K562 (cell line): Measurements from ENCODE around the gene HSPA4. TPM values are rescaled to one million over a fixed set of nuclear protein-coding genes. Genes with fewer than 3 reads are reported as not detected.

ENCODE experiments used
- ATF7 ChIP-seq: fragments of 450-650 bp; IDR thresholded peaks from 2 replicates; pipeline ENCODE4 v1.7.1; 2014; ENCODE audit warnings: mild to moderate bottlenecking, moderate library complexity
- DIDO1 ChIP-seq: fragments of 450-650 bp; IDR thresholded peaks from 2 replicates; pipeline ENCODE4 v1.6.1; 2016; ENCODE audit warnings: low read depth, missing biosample characterization, missing genetic modification characterization
- EP400 ChIP-seq: fragments of 450-650 bp; IDR thresholded peaks from 2 replicates; pipeline ENCODE4 v1.6.1; 2017; ENCODE audit warnings: antibody characterized with exemption, mild to moderate bottlenecking, moderate library complexity
- FOS ChIP-seq: IDR thresholded peaks from 3 replicates; pipeline ENCODE4 v1.6.1; 2011; ENCODE audit not compliant: insufficient read length; ENCODE audit errors: extremely low read depth
- FOSL1 ChIP-seq: fragments of 200-800 bp; sonication (Bioruptor generic); conservative IDR thresholded peaks from 2 replicates; pipeline ENCODE4 v1.6.1; 2016; ENCODE audit warnings: missing genetic modification characterization, missing compliant biosample characterization
- ILF3 ChIP-seq: fragments of 450-650 bp; IDR thresholded peaks from 2 replicates; pipeline ENCODE4 v1.6.1; 2018; ENCODE audit warnings: antibody characterized with exemption, mild to moderate bottlenecking, moderate library complexity, borderline replicate concordance
- IRF2 ChIP-seq: sonication (generic); formaldehyde crosslinking; IDR thresholded peaks from 2 replicates; pipeline ENCODE4 v1.8.1; 2022; ENCODE audit warnings: mild to moderate bottlenecking, missing genetic modification reagents
- KAT8 ChIP-seq: fragments of 450-650 bp; IDR thresholded peaks from 2 replicates; pipeline ENCODE4 v1.6.1; 2016; ENCODE audit warnings: low read depth, mild to moderate bottlenecking
- NRF1 ChIP-seq, 2 experiments: fragments of 450-650 bp; IDR thresholded peaks in 1 of 2; conservative IDR thresholded peaks in 1 of 2; 2 replicates each; pipeline ENCODE4 v1.6.1; 2014; ENCODE audit warnings: mild to moderate bottlenecking in 2 of 2
- POLR2A ChIP-seq: fragments of 450-650 bp; conservative IDR thresholded peaks from 2 replicates; pipeline ENCODE4 v1.6.1; 2016
- SRSF3 ChIP-seq: fragments of 200-400 bp; formaldehyde crosslinking; IDR thresholded peaks from 2 replicates; pipeline ENCODE4 v1.6.1; 2016; ENCODE audit warnings: mild to moderate bottlenecking, low read length, moderate library complexity; ENCODE audit not compliant: insufficient read depth
- TAF7 ChIP-seq: fragments of 450-650 bp; IDR thresholded peaks from 2 replicates; pipeline ENCODE4 v1.6.1; 2016; ENCODE audit warnings: missing genetic modification characterization, missing compliant biosample characterization
- TRIM24 ChIP-seq, 2 experiments: fragments of 450-650 bp; IDR thresholded peaks; 2 replicates each; pipeline ENCODE4 v1.6.1; 2016
- TRIM28 ChIP-seq: fragments of 450-650 bp; IDR thresholded peaks from 2 replicates; pipeline ENCODE4 v1.6.1; 2017
- ZFX ChIP-seq: sonication (generic); formaldehyde crosslinking; IDR thresholded peaks from 2 replicates; pipeline ENCODE4 v1.8.0; 2022; ENCODE audit warnings: mild to moderate bottlenecking, missing genetic modification reagents, moderate library complexity
- ZNF217 ChIP-seq: sonication (generic); formaldehyde crosslinking; IDR thresholded peaks from 2 replicates; pipeline ENCODE4 v1.8.0; 2022; ENCODE audit warnings: mild to moderate bottlenecking, missing genetic modification reagents
- ZNF445 ChIP-seq: fragments of 250-450 bp; sonication (Bioruptor Pico); IDR thresholded peaks from 2 replicates; pipeline ENCODE4 v1.4.0; 2020; ENCODE audit warnings: low read depth, mild to moderate bottlenecking, moderate library complexity
- polyA plus RNA-seq, 8 experiments: library from polyadenylated mRNA; depleted of rRNA in 4 of 8; stranded (reverse) in 5 of 8; unstranded in 3 of 8; fragments of >200 nt; fragmentation: Nextera tagmentation in 2 of 8; fragmentation: Illumina TruSeq in 1 of 8; extraction: Ambion mirVana in 2 of 8; extraction: Trizol in 1 of 8; gene quantifications; 2 replicates each; pipeline versions ENCODE4 v1.2.1 to v1.2.3, GENCODE V29; 2011 to 2014; ENCODE audit warnings: inconsistent platforms in 1 of 8, missing spikeins in 1 of 8
- total RNA-seq, 7 experiments: library from RNA; depleted of rRNA in 6 of 7; stranded (reverse); fragments of >200 nt in 6 of 7; fragmentation: Illumina TruSeq in 2 of 7; extraction: Trizol in 2 of 7; gene quantifications; 2 replicates each; pipeline versions ENCODE4 v1.2.1 to v1.2.3, GENCODE V29; 2011 to 2021; ENCODE audit warnings: low replicate concordance in 1 of 7
- TF ChIP-seq, protein P1 (sequence below), 2 experiments: fragments of 450-650 bp in 1 of 2; sonication (generic) in 1 of 2; formaldehyde crosslinking in 1 of 2; IDR thresholded peaks in 1 of 2; conservative IDR thresholded peaks in 1 of 2; 2 replicates each; pipeline versions ENCODE4 v1.6.1 to v1.8.1; 2016 to 2023; ENCODE audit warnings: mild to moderate bottlenecking in 2 of 2, moderate library complexity in 2 of 2, inconsistent platforms in 1 of 2, missing genetic modification reagents in 1 of 2
- TF ChIP-seq, protein P2 (sequence below): fragments of 250-450 bp; sonication (Bioruptor Pico); IDR thresholded peaks from 2 replicates; pipeline ENCODE4 v1.5.0; 2021
- TF ChIP-seq, protein P3 (sequence below): IDR thresholded peaks from 2 replicates; pipeline ENCODE4 v1.6.1; 2014; ENCODE audit warnings: antibody characterized with exemption
- TF ChIP-seq, protein P4 (sequence below): sonication (generic); formaldehyde crosslinking; IDR thresholded peaks from 2 replicates; pipeline ENCODE4 v1.9.0; 2022; ENCODE audit warnings: mild to moderate bottlenecking, missing genetic modification reagents
- TF ChIP-seq, protein P5 (sequence below): fragments of 250-450 bp; sonication (Bioruptor Pico); IDR thresholded peaks from 2 replicates; pipeline ENCODE4 v1.9.0; 2021; ENCODE audit warnings: mild to moderate bottlenecking, inconsistent platforms
- TF ChIP-seq, protein P6 (sequence below): sonication (generic); formaldehyde crosslinking; IDR thresholded peaks from 2 replicates; pipeline ENCODE4 v1.8.1; 2023; ENCODE audit warnings: mild to moderate bottlenecking, missing genetic modification reagents

Gene HSPA4
- total and polyA plus RNA-seq, 9 of the 15 experiments (the other 6 are each of a cell fraction or from before 2014, with no cell fraction given), result 90.3 to 286 (median 148) TPM

DNA sequence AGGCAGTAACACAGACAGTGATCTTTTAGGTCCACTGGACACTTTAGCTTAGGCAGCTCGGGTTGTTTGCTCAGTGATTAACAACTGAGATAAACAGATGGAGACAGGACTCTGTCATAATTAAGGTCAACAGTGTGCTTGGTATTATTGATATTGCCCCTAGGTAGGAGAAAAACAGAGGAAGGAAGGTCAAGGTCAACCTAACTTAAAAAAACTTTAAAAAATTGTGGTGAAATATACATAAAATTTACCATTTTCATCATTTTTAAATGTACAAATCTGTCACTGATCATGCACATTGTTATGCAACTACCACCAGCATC is 2.1 kb upstream of the HSPA4 start (continued):
- TF ChIP-seq DIDO1 (tag), result no peak
- TF ChIP-seq SRSF3, result no peak
- TF ChIP-seq, protein P1, sequence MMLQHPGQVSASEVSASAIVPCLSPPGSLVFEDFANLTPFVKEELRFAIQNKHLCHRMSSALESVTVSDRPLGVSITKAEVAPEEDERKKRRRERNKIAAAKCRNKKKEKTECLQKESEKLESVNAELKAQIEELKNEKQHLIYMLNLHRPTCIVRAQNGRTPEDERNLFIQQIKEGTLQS (IDR thresholded peaks at IDR 0.05), result no peak
- TF ChIP-seq, protein P1 (CRISPR knock-in tag; conservative IDR thresholded peaks at IDR 0.05), result no peak
- TF ChIP-seq IRF2 (CRISPR knock-in tag), result no peak
- TF ChIP-seq, protein P2, sequence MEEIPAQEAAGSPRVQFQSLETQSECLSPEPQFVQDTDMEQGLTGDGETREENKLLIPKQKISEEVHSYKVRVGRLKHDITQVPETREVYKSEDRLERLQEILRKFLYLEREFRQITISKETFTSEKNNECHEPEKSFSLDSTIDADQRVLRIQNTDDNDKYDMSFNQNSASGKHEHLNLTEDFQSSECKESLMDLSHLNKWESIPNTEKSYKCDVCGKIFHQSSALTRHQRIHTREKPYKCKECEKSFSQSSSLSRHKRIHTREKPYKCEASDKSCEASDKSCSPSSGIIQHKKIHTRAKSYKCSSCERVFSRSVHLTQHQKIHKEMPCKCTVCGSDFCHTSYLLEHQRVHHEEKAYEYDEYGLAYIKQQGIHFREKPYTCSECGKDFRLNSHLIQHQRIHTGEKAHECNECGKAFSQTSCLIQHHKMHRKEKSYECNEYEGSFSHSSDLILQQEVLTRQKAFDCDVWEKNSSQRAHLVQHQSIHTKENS (CRISPR knock-in tag), result no peak
- no peak for TF ChIP-seq ZNF445 (CRISPR knock-in tag)
- TF ChIP-seq ZFX (CRISPR knock-in tag), result no peak
- no peak for TF ChIP-seq TAF7 (tag)
- TF ChIP-seq ATF7, result no peak
- TF ChIP-seq ZNF217 (CRISPR knock-in tag), result no peak
- no peak for TF ChIP-seq EP400
- TF ChIP-seq NRF1 (conservative IDR thresholded peaks at IDR 0.05 in 1 of 2, IDR thresholded peaks at IDR 0.05 in 1 of 2), result peak in 1 of 2 experiments; percentile 4; a peak in 1 of 4 replicates
- TF ChIP-seq TRIM24 (IDR thresholded peaks at IDR 0.05), result 0 out of 4 replicates have a peak, but pooled peaks of 1 of the 2 experiments have one; percentile 22
- TF ChIP-seq FOSL1 (tag), result peak; percentile 31; the same call in 1 of the 2 replicates
- TF ChIP-seq ILF3, result no peak
- TF ChIP-seq TRIM28, result no peak
- TF ChIP-seq, protein P3, sequence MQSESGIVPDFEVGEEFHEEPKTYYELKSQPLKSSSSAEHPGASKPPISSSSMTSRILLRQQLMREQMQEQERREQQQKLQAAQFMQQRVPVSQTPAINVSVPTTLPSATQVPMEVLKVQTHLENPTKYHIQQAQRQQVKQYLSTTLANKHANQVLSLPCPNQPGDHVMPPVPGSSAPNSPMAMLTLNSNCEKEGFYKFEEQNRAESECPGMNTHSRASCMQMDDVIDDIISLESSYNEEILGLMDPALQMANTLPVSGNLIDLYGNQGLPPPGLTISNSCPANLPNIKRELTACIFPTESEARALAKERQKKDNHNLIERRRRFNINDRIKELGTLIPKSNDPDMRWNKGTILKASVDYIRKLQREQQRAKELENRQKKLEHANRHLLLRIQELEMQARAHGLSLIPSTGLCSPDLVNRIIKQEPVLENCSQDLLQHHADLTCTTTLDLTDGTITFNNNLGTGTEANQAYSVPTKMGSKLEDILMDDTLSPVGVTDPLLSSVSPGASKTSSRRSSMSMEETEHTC, result no peak
- TF ChIP-seq, protein P4, sequence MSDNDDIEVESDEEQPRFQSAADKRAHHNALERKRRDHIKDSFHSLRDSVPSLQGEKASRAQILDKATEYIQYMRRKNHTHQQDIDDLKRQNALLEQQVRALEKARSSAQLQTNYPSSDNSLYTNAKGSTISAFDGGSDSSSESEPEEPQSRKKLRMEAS (CRISPR knock-in tag), result no peak
- no peak for TF ChIP-seq POLR2A
- TF ChIP-seq FOS, result no peak
- TF ChIP-seq, protein P5, sequence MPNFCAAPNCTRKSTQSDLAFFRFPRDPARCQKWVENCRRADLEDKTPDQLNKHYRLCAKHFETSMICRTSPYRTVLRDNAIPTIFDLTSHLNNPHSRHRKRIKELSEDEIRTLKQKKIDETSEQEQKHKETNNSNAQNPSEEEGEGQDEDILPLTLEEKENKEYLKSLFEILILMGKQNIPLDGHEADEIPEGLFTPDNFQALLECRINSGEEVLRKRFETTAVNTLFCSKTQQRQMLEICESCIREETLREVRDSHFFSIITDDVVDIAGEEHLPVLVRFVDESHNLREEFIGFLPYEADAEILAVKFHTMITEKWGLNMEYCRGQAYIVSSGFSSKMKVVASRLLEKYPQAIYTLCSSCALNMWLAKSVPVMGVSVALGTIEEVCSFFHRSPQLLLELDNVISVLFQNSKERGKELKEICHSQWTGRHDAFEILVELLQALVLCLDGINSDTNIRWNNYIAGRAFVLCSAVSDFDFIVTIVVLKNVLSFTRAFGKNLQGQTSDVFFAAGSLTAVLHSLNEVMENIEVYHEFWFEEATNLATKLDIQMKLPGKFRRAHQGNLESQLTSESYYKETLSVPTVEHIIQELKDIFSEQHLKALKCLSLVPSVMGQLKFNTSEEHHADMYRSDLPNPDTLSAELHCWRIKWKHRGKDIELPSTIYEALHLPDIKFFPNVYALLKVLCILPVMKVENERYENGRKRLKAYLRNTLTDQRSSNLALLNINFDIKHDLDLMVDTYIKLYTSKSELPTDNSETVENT (CRISPR knock-in tag), result no peak
- TF ChIP-seq KAT8, result no peak
- TF ChIP-seq, protein P6, sequence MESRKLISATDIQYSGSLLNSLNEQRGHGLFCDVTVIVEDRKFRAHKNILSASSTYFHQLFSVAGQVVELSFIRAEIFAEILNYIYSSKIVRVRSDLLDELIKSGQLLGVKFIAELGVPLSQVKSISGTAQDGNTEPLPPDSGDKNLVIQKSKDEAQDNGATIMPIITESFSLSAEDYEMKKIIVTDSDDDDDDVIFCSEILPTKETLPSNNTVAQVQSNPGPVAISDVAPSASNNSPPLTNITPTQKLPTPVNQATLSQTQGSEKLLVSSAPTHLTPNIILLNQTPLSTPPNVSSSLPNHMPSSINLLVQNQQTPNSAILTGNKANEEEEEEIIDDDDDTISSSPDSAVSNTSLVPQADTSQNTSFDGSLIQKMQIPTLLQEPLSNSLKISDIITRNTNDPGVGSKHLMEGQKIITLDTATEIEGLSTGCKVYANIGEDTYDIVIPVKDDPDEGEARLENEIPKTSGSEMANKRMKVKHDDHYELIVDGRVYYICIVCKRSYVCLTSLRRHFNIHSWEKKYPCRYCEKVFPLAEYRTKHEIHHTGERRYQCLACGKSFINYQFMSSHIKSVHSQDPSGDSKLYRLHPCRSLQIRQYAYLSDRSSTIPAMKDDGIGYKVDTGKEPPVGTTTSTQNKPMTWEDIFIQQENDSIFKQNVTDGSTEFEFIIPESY (CRISPR knock-in tag), result no peak
